Progenitor cell of endocrine pancreas (in vitro differentiated cells): ENCODE measurements around the gene ARID1B. TPM values are rescaled to one million over a fixed set of nuclear protein-coding genes. Genes with fewer than 3 reads are reported as not detected.

Source experiments
- DNase-seq: peaks from one replicate; pipeline ENCODE4 v3.0.0; 2021; ENCODE audit warnings: low spot score; ENCODE audit not compliant: unreplicated experiment
- H3K27ac Mint-ChIP-seq: 2 replicates; pipeline ENCODE4 v1.8.0; 2021; ENCODE audit warnings: mild to moderate bottlenecking, moderate library complexity, mixed read lengths
- H3K27me3 Mint-ChIP-seq: 2 replicates; pipeline ENCODE4 v1.8.0; 2021; ENCODE audit warnings: mixed read lengths
- H3K36me3 Mint-ChIP-seq: 2 replicates; pipeline ENCODE4 v1.8.0; 2022; ENCODE audit warnings: mixed read lengths; ENCODE audit not compliant: insufficient read depth
- H3K4me1 Mint-ChIP-seq: 2 replicates; pipeline ENCODE4 v1.8.0; 2021; ENCODE audit warnings: low read depth, mixed read lengths
- H3K4me3 Mint-ChIP-seq: 2 replicates; pipeline ENCODE4 v1.8.0; 2021; ENCODE audit warnings: low read depth, mild to moderate bottlenecking, moderate library complexity, mixed read lengths
- H3K9me3 Mint-ChIP-seq: 2 replicates; pipeline ENCODE4 v1.8.0; 2021; ENCODE audit warnings: low read depth, mixed read lengths
- total RNA-seq: library from RNA; stranded (reverse); gene quantifications from 2 replicates; pipeline ENCODE4 v1.2.1, GENCODE V29; 2021
- TF ChIP-seq, protein P1 (sequence below): fragments of 200-600 bp; sonication (generic); IDR thresholded peaks from one replicate; pipeline ENCODE4 v1.5.0; 2021; ENCODE audit warnings: antibody characterized with exemption, mild to moderate bottlenecking; ENCODE audit not compliant: unreplicated experiment

ARID1B gene
- total RNA-seq, 1 donor from 2014 or later, result 152 TPM

DNA sequence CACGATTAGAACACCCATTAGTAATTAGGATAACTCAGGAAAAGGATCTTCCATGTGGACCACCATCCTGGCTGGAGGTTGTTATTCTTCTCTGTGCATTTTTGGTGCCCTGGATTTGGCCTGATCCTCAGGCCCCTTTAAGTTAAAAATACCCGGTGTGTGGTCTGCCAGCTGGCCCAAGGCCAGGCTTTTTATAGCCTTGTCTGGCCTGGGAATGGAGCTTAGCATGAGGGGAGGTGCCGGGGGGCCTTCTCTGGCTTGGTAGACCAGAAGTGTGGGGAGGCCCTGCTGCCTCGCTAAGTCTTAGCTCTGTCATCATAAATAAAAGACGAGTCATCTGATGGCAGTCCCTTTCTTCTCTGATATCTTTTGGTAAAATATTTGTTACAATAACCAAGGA, 71.4 kb downstream of the ARID1B start:
- peak overlapping the region; percentile 56 for H3K27ac Mint-ChIP-seq
- H3K27me3 Mint-ChIP-seq, result no peaks in the 10 kb centered on the region
- H3K4me1 Mint-ChIP-seq, result peaks cover 40% of the 10 kb centered on the region
- peaks cover 9% of the 10 kb centered on the region for H3K36me3 Mint-ChIP-seq
- TF ChIP-seq, protein P1, sequence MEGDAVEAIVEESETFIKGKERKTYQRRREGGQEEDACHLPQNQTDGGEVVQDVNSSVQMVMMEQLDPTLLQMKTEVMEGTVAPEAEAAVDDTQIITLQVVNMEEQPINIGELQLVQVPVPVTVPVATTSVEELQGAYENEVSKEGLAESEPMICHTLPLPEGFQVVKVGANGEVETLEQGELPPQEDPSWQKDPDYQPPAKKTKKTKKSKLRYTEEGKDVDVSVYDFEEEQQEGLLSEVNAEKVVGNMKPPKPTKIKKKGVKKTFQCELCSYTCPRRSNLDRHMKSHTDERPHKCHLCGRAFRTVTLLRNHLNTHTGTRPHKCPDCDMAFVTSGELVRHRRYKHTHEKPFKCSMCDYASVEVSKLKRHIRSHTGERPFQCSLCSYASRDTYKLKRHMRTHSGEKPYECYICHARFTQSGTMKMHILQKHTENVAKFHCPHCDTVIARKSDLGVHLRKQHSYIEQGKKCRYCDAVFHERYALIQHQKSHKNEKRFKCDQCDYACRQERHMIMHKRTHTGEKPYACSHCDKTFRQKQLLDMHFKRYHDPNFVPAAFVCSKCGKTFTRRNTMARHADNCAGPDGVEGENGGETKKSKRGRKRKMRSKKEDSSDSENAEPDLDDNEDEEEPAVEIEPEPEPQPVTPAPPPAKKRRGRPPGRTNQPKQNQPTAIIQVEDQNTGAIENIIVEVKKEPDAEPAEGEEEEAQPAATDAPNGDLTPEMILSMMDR, result no peak
- H3K9me3 Mint-ChIP-seq, result no peaks in the 10 kb centered on the region
- DNase-seq, result no peak
- H3K4me3 Mint-ChIP-seq, result no peak overlapping the region

DNA sequence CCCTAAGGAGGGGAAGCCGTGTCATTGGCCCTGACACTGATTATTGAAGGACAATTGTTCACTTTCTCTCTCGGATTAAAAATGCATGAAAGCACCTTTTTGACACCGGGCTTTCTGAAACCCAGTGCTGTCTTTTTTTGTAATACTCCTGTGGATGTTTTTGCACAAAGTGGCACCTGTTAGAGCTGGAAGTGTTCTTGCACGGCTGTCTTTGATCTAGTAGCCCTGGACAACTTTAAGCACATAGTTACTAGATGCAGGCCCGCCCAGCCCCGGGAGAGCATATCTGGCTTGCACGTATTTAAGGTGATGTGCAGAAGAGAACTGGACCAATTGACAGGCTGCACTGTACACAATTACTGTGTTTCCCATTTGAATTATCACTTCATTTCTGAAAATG, 72.6 kb downstream of the ARID1B start:
- Mint-ChIP-seq H3K4me1 (peaks cover 40% of the 10 kb centered on the region), H3K27me3 (no peaks in the 10 kb centered on the region), H3K4me3 (no peak overlapping the region), H3K27ac (no peak overlapping the region), H3K9me3 (no peaks in the 10 kb centered on the region), H3K36me3 (peaks cover 9% of the 10 kb centered on the region)
- no peak for DNase-seq
- TF ChIP-seq, protein P1, result no peak

DNA sequence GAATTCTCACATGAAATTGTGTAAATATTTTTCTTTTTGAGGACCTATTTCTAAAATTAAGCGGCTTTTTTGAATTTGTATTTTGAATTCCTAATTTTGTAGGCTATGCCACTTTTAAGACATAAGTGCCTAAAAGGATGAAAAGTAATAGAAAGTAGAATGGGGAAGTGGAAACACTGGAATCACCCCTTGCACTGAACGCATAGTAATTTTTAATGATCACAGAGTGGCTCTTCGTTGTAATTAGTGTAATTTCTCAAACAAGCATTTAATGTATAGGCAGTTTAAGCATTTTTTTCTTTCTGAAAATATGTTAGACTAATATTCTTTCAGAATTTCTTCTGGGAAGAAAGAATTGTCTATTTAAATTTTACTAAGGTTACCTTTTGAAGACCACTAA, 73.2 kb downstream of the ARID1B start:
- no peak for DNase-seq
- no peak overlapping the region for H3K27ac Mint-ChIP-seq
- no peaks in the 10 kb centered on the region for H3K27me3 Mint-ChIP-seq
- H3K4me1 Mint-ChIP-seq, result peaks cover 41% of the 10 kb centered on the region
- TF ChIP-seq, protein P1, result no peak
- H3K4me3 Mint-ChIP-seq, result no peak overlapping the region
- H3K36me3 Mint-ChIP-seq, result peaks cover 9% of the 10 kb centered on the region
- H3K9me3 Mint-ChIP-seq, result no peaks in the 10 kb centered on the region

DNA sequence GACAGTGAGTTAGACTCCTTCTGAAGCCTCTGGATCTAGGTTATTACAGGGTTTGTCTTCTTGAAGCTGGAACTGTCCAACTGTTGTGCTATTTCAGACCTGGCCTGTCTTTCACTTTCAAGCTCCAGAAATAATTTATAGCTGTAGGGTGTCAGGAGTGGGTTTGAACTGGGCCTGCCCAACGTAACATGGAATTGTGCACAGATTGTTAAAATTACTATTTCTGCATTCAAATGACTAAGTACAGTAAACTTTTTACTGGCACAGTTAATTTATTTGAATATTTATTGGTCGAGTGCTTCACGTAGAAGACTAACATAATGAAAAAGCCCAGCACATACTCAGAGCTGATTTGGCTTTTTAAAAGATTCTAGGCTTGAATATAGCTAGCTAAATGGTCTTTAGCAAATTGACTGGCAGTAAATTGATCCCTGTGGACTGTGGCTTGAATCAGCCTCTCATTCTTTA, 74.3 kb downstream of the ARID1B start:
- Mint-ChIP-seq H3K36me3 (peaks cover 2% of the 10 kb centered on the region), H3K4me1 (peaks cover 37% of the 10 kb centered on the region), H3K27ac (no peak overlapping the region), H3K4me3 (no peak overlapping the region), H3K9me3 (no peaks in the 10 kb centered on the region), H3K27me3 (no peaks in the 10 kb centered on the region)
- DNase-seq, result no peak
- TF ChIP-seq, protein P1, result no peak

DNA sequence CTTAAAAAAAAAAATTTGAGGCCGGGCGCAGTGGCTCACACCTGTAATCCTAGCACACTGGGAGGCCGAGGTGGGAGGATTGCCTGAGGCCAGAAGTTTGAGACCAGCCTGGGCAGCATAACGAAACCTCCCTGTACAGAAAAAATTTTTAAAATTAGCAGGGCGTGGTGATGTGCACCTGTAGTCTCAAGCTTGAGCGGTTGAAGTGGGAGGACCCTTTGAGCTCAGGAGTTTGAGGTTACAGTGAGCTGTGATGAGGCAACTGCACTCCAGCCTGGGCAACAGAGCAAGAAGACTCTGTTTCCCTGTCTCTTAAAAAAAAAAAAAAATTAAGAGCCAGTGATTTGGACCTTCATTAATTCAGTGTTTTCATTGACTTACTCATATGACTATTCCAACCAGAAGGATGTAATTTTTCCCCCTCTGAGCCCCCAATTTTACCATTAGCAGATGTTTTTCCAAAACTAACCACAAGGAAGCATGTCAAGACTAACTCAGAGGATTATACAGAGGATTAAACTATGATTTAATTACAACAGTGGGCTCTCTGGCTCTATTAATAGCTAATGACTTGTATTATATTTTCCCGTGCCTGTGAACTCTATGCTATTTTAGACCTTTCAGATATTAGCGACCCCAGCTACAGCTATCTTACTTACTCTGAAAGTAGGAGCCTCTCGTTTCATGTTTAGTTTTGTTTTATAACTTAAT, 75.1 kb downstream of the ARID1B start:
- Mint-ChIP-seq H3K27me3 (no peaks in the 10 kb centered on the region), H3K4me1 (peaks cover 31% of the 10 kb centered on the region), H3K36me3 (no peaks in the 10 kb centered on the region), H3K4me3 (no peak overlapping the region), H3K27ac (peak overlapping the region; percentile 49), H3K9me3 (no peaks in the 10 kb centered on the region)
- DNase-seq, result no peak
- TF ChIP-seq, protein P1, result no peak
